H9 (cell line): ENCODE measurements around the gene DHX36. TPM values are rescaled to one million over a fixed set of nuclear protein-coding genes. Genes with fewer than 3 reads are reported as not detected.

ENCODE experiments used
- DNase-seq: peaks from one replicate; pipeline ENCODE4 v3.0.0-alpha.2; 2017
- H2AFZ ChIP-seq: one replicate; pipeline ENCODE4 v1.6.1; 2013; ENCODE audit warnings: mild to moderate bottlenecking, low read length, control low read depth, moderate library complexity
- H2AK5ac ChIP-seq: 2 replicates; pipeline ENCODE4 v1.6.1; 2013; ENCODE audit warnings: low read length, control low read depth, mixed read lengths; ENCODE audit not compliant: insufficient read length
- H2BK120ac ChIP-seq: one replicate; pipeline ENCODE4 v1.6.1; 2013; ENCODE audit warnings: low read depth, mild to moderate bottlenecking, low read length, control low read depth, inconsistent platforms; ENCODE audit not compliant: poor library complexity, severe bottlenecking
- H2BK12ac ChIP-seq: 2 replicates; pipeline ENCODE4 v1.6.1; 2013; ENCODE audit warnings: low read length, control low read depth, mixed read lengths, low read depth; ENCODE audit not compliant: insufficient read length
- H2BK15ac ChIP-seq: 2 replicates; pipeline ENCODE4 v1.6.1; 2013; ENCODE audit warnings: low read depth, low read length, control low read depth
- H2BK20ac ChIP-seq: one replicate; pipeline ENCODE4 v1.6.1; 2013; ENCODE audit warnings: low read depth, mild to moderate bottlenecking, low read length, control low read depth, inconsistent platforms; ENCODE audit not compliant: poor library complexity, severe bottlenecking
- H2BK5ac ChIP-seq: 2 replicates; pipeline ENCODE4 v1.6.1; 2013; ENCODE audit warnings: low read length, control low read depth, mixed read lengths; ENCODE audit not compliant: insufficient read length
- H3K14ac ChIP-seq: 2 replicates; pipeline ENCODE4 v1.6.1; 2013; ENCODE audit warnings: low read length, control low read depth; ENCODE audit not compliant: insufficient read depth
- H3K18ac ChIP-seq: 2 replicates; pipeline ENCODE4 v1.6.1; 2013; ENCODE audit warnings: low read depth, mild to moderate bottlenecking, mixed read lengths, low read length, control low read depth; ENCODE audit not compliant: insufficient read length
- H3K23ac ChIP-seq: 2 replicates; pipeline ENCODE4 v1.6.1; 2013; ENCODE audit warnings: low read length, control low read depth, mixed read lengths, low read depth; ENCODE audit not compliant: insufficient read length
- H3K23me2 ChIP-seq: 2 replicates; pipeline ENCODE4 v1.6.1; 2013; ENCODE audit warnings: low read depth, mild to moderate bottlenecking, mixed read lengths, low read length, control low read depth; ENCODE audit not compliant: insufficient read length, poor library complexity, severe bottlenecking
- H3K27ac ChIP-seq: 2 replicates; pipeline ENCODE4 v1.5.1; 2013; ENCODE audit warnings: low read length, control low read depth, mixed read lengths, low read depth; ENCODE audit not compliant: insufficient read length
- H3K27me3 ChIP-seq: 2 replicates; pipeline ENCODE4 v1.6.1; 2013; ENCODE audit warnings: low read length, control low read depth, inconsistent platforms; ENCODE audit not compliant: insufficient read depth
- H3K4ac ChIP-seq: 2 replicates; pipeline ENCODE4 v1.6.1; 2013; ENCODE audit warnings: low read depth, mild to moderate bottlenecking, control low read depth, inconsistent platforms, low read length, moderate library complexity
- H3K4me1 ChIP-seq: 2 replicates; pipeline ENCODE4 v1.6.1; 2013; ENCODE audit warnings: low read length, control low read depth, inconsistent platforms; ENCODE audit not compliant: insufficient read depth
- H3K4me2 ChIP-seq: 2 replicates; pipeline ENCODE4 v1.6.1; 2013; ENCODE audit warnings: low read length, control low read depth, mixed read lengths; ENCODE audit not compliant: insufficient read length, insufficient read depth
- H3K56ac ChIP-seq: 2 replicates; pipeline ENCODE4 v1.6.1; 2013; ENCODE audit warnings: low read depth, mild to moderate bottlenecking, mixed read lengths, low read length, control low read depth; ENCODE audit not compliant: insufficient read length
- H3K79me1 ChIP-seq: 2 replicates; pipeline ENCODE4 v1.6.1; 2013; ENCODE audit warnings: low read depth, mild to moderate bottlenecking, moderate library complexity, low read length, control low read depth, inconsistent platforms; ENCODE audit not compliant: insufficient read depth, poor library complexity, severe bottlenecking
- H3K79me2 ChIP-seq: 2 replicates; pipeline ENCODE4 v1.6.1; 2013; ENCODE audit warnings: low read length, control low read depth, inconsistent platforms; ENCODE audit not compliant: insufficient read depth
- H3K9ac ChIP-seq: 2 replicates; pipeline ENCODE4 v1.6.1; 2013; ENCODE audit warnings: low read length, control low read depth, mixed read lengths; ENCODE audit not compliant: insufficient read length; ENCODE audit errors: extremely low read depth
- H3K9me3 ChIP-seq: one replicate; pipeline ENCODE4 v1.6.1; 2013; ENCODE audit warnings: low read depth, low read length, inconsistent platforms; ENCODE audit not compliant: control insufficient read depth
- H3T11ph ChIP-seq: one replicate; pipeline ENCODE4 v1.6.1; 2013; ENCODE audit warnings: mild to moderate bottlenecking, low read length, control low read depth, inconsistent platforms
- H4K20me1 ChIP-seq: one replicate; pipeline ENCODE4 v1.6.1; 2013; ENCODE audit not compliant: control insufficient read depth, insufficient read length, insufficient read depth
- H4K5ac ChIP-seq: 2 replicates; pipeline ENCODE4 v1.6.1; 2013; ENCODE audit warnings: low read depth, mild to moderate bottlenecking, mixed read lengths, low read length, control low read depth; ENCODE audit not compliant: insufficient read length
- H4K8ac ChIP-seq: replicated peaks from 2 replicates; pipeline ENCODE4 v1.6.1; 2013; ENCODE audit warnings: low read length, control low read depth, mixed read lengths, low read depth; ENCODE audit not compliant: insufficient read length
- H4K91ac ChIP-seq: 2 replicates; pipeline ENCODE4 v1.6.1; 2013; ENCODE audit warnings: low read depth, mild to moderate bottlenecking, moderate library complexity, mixed read lengths, low read length, control low read depth; ENCODE audit not compliant: insufficient read length
- H3K27ac Mint-ChIP-seq, 3 experiments: 2 replicates in 2 of 3; 3 replicates in 1 of 3; pipeline ENCODE4 v1.8.0; 2020 to 2021; ENCODE audit warnings: mixed read lengths in 3 of 3, mild to moderate bottlenecking in 1 of 3, moderate library complexity in 1 of 3
- H3K27me3 Mint-ChIP-seq: 2 replicates; pipeline ENCODE4 v1.8.0; 2021; ENCODE audit warnings: low read depth, mild to moderate bottlenecking, moderate library complexity, mixed read lengths
- H3K36me3 Mint-ChIP-seq, 3 experiments: 2 replicates in 2 of 3; 3 replicates in 1 of 3; pipeline ENCODE4 v1.8.0; 2020 to 2021; ENCODE audit warnings: low read depth in 3 of 3, mixed read lengths in 3 of 3; ENCODE audit not compliant: insufficient read depth in 1 of 3
- H3K4me1 Mint-ChIP-seq, 2 experiments: 2 replicates each; pipeline ENCODE4 v1.8.0; 2020; ENCODE audit warnings: mixed read lengths in 2 of 2
- H3K4me3 Mint-ChIP-seq, 2 experiments: 2 replicates in 1 of 2; 3 replicates in 1 of 2; pipeline ENCODE4 v1.8.0; 2020 to 2021; ENCODE audit warnings: mild to moderate bottlenecking in 2 of 2, mixed read lengths in 2 of 2, moderate library complexity in 1 of 2
- H3K9me3 Mint-ChIP-seq, 2 experiments: 2 replicates in 1 of 2; 3 replicates in 1 of 2; pipeline ENCODE4 v1.8.0; 2020; ENCODE audit warnings: mild to moderate bottlenecking in 2 of 2, mixed read lengths in 2 of 2, moderate library complexity in 1 of 2
- total RNA-seq: library from RNA; stranded (reverse); gene quantifications from 2 replicates; pipeline ENCODE4 v1.2.1, GENCODE V29; 2021
- TF ChIP-seq, protein P1 (sequence below): fragments of 200-600 bp; sonication (generic); conservative IDR thresholded peaks from 3 replicates; pipeline ENCODE4 v1.8.0; 2021; ENCODE audit warnings: antibody characterized with exemption, mild to moderate bottlenecking

DHX36 gene
- total RNA-seq, 1 experiment from 2014 or later, result 103 TPM

DNA sequence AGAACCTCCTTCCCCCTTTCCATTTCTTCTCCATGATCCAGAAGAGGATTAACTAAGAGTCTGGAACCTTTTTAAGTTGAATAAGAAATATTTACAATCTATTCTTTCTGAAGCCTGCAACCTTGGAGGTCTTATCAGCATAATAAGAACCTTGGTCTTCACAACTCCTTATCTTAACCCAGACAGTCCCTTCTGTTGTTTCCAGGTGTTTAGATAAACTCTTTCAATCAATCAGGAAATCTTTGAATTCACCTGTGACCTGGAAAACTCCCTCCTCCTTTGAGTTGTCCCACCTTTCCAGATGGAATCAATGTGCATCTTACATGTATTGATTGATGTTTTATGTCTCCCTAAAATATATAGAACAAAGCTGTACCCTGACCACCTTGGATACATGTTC is 3.6 kb upstream of the DHX36 start:
- Histone ChIP-seq H3K4me2 (no peak overlapping the region), H3K79me1 (no peaks in the 10 kb centered on the region), H3K14ac (no peak overlapping the region), H4K8ac (no peak overlapping the region), H3K23ac (no peak overlapping the region), H2BK15ac (no peak overlapping the region), H3K27ac (no peak overlapping the region), H3K9me3 (no peaks in the 10 kb centered on the region), H2AFZ (no peak overlapping the region), H2BK120ac (no peak overlapping the region), H3T11ph (no peak overlapping the region), H3K27me3 (no peaks in the 10 kb centered on the region), H3K4me1 (no peaks in the 10 kb centered on the region), H3K56ac (no peak overlapping the region), H2AK5ac (no peak overlapping the region), H3K18ac (no peak overlapping the region), H4K5ac (no peak overlapping the region), H3K4ac (no peak overlapping the region), H2BK20ac (no peak overlapping the region), H4K20me1 (no peaks in the 10 kb centered on the region), H2BK5ac (no peak overlapping the region), H3K79me2 (peaks cover 9% of the 10 kb centered on the region; the same call in 1 of the 2 replicates), H2BK12ac (no peak overlapping the region), H4K91ac (no peak overlapping the region), H3K9ac (no peak overlapping the region), H3K23me2 (peaks cover 2% of the 10 kb centered on the region)
- Mint-ChIP-seq H3K36me3 (0 out of 7 replicates have a peak, but pooled peaks cover 0 to 3% (median 0%) of the 10 kb centered on the region in 3 experiments), H3K9me3 (no peaks in the 10 kb centered on the region), H3K4me1 (peaks cover 12% of the 10 kb centered on the region in 2 experiments), H3K4me3 (no peak overlapping the region), H3K27me3 (peaks cover 5% of the 10 kb centered on the region; the same call in 1 of the 2 replicates), H3K27ac (no peak overlapping the region)
- no peak for DNase-seq
- TF ChIP-seq, protein P1, sequence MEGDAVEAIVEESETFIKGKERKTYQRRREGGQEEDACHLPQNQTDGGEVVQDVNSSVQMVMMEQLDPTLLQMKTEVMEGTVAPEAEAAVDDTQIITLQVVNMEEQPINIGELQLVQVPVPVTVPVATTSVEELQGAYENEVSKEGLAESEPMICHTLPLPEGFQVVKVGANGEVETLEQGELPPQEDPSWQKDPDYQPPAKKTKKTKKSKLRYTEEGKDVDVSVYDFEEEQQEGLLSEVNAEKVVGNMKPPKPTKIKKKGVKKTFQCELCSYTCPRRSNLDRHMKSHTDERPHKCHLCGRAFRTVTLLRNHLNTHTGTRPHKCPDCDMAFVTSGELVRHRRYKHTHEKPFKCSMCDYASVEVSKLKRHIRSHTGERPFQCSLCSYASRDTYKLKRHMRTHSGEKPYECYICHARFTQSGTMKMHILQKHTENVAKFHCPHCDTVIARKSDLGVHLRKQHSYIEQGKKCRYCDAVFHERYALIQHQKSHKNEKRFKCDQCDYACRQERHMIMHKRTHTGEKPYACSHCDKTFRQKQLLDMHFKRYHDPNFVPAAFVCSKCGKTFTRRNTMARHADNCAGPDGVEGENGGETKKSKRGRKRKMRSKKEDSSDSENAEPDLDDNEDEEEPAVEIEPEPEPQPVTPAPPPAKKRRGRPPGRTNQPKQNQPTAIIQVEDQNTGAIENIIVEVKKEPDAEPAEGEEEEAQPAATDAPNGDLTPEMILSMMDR, result no peak
